ENCODE measurements around the gene TCEAL4.
"Not testable (repeated sequence)": the region's sequence is repeated elsewhere in the genome, so short reads cannot be mapped to it uniquely, and the experiment has no call there.

TCEAL4 gene

GRCh38 chrX:103556963-103557612 lies 28.2 kb upstream of the TCEAL4 start:
- H3K27ac ChIP-seq (ENCODE audit: low read depth, low read length) = no peak overlapping the region
- H3K9me3 ChIP-seq (ENCODE audit: insufficient read depth, low read depth, low read length) = no peaks in the 10 kb centered on the region
- WGBS = 38% methylated on average over 2 of the region's 2 CpGs
- H3K9ac ChIP-seq (ENCODE audit: low read depth, low read length) = no peak overlapping the region
- no peak overlapping the region for H3K4me3 ChIP-seq (ENCODE audit: low read length)
- H3K27me3 ChIP-seq (ENCODE audit: insufficient read depth, low read length) = no peaks in the 10 kb centered on the region
- no peaks in the 10 kb centered on the region for H3K36me3 ChIP-seq (ENCODE audit: insufficient read depth, low read length)
- H3K4me1 ChIP-seq (ENCODE audit: insufficient read depth, low read length) = no peaks in the 10 kb centered on the region

DNA sequence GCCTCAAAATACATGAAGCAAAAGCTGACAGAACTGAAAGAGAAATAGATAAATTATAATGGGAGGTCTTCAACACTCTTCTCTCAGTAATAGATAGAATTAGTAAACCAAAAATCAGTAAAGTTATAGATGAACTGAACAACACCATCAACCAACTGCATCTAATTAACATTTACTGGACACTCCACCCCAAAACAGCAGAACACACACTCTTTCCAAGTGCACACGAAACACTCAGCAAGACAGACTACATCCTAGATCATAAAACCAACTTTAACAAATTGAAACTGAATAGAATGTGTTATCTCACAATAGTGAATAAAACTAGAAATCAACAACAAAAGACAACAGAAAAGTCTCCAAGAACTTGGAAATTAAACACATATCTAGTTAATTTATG lies 25.1 kb upstream of the TCEAL4 start:
- H3K27ac ChIP-seq (ENCODE audit: low read depth, low read length) = no peak overlapping the region
- no peak overlapping the region for H3K4me3 ChIP-seq (ENCODE audit: low read length)
- no peaks in the 10 kb centered on the region for H3K36me3 ChIP-seq (ENCODE audit: insufficient read depth, low read length)
- 67% methylated on average over 1 of the region's 1 CpG for WGBS
- H3K27me3 ChIP-seq (ENCODE audit: insufficient read depth, low read length) = no peaks in the 10 kb centered on the region
- H3K9ac ChIP-seq (ENCODE audit: low read depth, low read length) = no peak overlapping the region
- no peaks in the 10 kb centered on the region for H3K9me3 ChIP-seq (ENCODE audit: insufficient read depth, low read depth, low read length)
- H3K4me1 ChIP-seq (ENCODE audit: insufficient read depth, low read length) = no peaks in the 10 kb centered on the region

- Histone ChIP-seq H3K27me3 (ENCODE audit: insufficient read depth, low read length) (no peaks in the 10 kb centered on the region), H3K4me3 (ENCODE audit: low read length) (no peak overlapping the region), H3K27ac (ENCODE audit: low read depth, low read length) (no peak overlapping the region), H3K4me1 (ENCODE audit: insufficient read depth, low read length) (no peaks in the 10 kb centered on the region), H3K9me3 (ENCODE audit: insufficient read depth, low read depth, low read length) (no peaks in the 10 kb centered on the region), H3K9ac (ENCODE audit: low read depth, low read length) (no peak overlapping the region), H3K36me3 (ENCODE audit: insufficient read depth, low read length) (no peaks in the 10 kb centered on the region)
- 76% methylated on average over 2 of the region's 2 CpGs for WGBS
Observed at GRCh38 chrX:103562801-103563200, 22.5 kb upstream of the TCEAL4 start.

DNA sequence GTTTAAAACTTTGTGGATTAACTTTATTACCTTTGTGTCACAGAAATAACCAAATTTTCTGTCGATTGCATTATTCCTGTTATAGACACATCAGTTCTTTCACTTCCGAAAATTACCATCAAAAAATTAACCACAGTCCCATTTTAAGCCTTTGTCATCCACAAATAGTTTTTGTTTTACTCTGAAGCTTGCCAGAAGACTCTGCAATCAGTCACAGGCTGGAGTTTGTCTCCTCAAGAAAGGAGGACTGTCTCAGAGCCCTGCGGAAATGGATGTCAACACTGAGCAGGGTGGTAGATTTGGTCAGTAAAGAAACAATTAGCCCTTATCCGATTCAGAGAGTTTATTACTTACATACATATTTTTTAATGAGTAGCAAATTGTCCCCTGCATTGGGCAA lies 20.1 kb upstream of the TCEAL4 start:
- no peaks in the 10 kb centered on the region for H3K36me3 ChIP-seq (ENCODE audit: insufficient read depth, low read length)
- no peaks in the 10 kb centered on the region for H3K27me3 ChIP-seq (ENCODE audit: insufficient read depth, low read length)
- H3K27ac ChIP-seq (ENCODE audit: low read depth, low read length) = no peak overlapping the region
- no peak overlapping the region for H3K4me3 ChIP-seq (ENCODE audit: low read length)
- 88% methylated on average over 3 of the region's 4 CpGs for WGBS
- no peak overlapping the region for H3K9ac ChIP-seq (ENCODE audit: low read depth, low read length)
- H3K9me3 ChIP-seq (ENCODE audit: insufficient read depth, low read depth, low read length) = no peaks in the 10 kb centered on the region
- H3K4me1 ChIP-seq (ENCODE audit: insufficient read depth, low read length) = no peaks in the 10 kb centered on the region

GRCh38 chrX:103565752-103566151 lies 19.6 kb upstream of the TCEAL4 start:
- H3K4me1 ChIP-seq (ENCODE audit: insufficient read depth, low read length) = no peaks in the 10 kb centered on the region
- no peak overlapping the region for H3K4me3 ChIP-seq (ENCODE audit: low read length)
- no peaks in the 10 kb centered on the region for H3K36me3 ChIP-seq (ENCODE audit: insufficient read depth, low read length)
- no peak overlapping the region for H3K9ac ChIP-seq (ENCODE audit: low read depth, low read length)
- WGBS = 71% methylated on average over 1 of the region's 1 CpG
- no peak overlapping the region for H3K27ac ChIP-seq (ENCODE audit: low read depth, low read length)
- no peaks in the 10 kb centered on the region for H3K27me3 ChIP-seq (ENCODE audit: insufficient read depth, low read length)
- no peaks in the 10 kb centered on the region for H3K9me3 ChIP-seq (ENCODE audit: insufficient read depth, low read depth, low read length)

GRCh38 chrX:103571121-103571520 lies 14.2 kb upstream of the TCEAL4 start:
- Histone ChIP-seq H3K4me3 (ENCODE audit: low read length) (no peak overlapping the region), H3K27ac (ENCODE audit: low read depth, low read length) (no peak overlapping the region), H3K9me3 (ENCODE audit: insufficient read depth, low read depth, low read length) (no peaks in the 10 kb centered on the region), H3K36me3 (ENCODE audit: insufficient read depth, low read length) (no peaks in the 10 kb centered on the region), H3K27me3 (ENCODE audit: insufficient read depth, low read length) (no peaks in the 10 kb centered on the region), H3K4me1 (ENCODE audit: insufficient read depth, low read length) (no peaks in the 10 kb centered on the region), H3K9ac (ENCODE audit: low read depth, low read length) (no peak overlapping the region)
- WGBS = 92% methylated on average over 6 of the region's 6 CpGs

DNA sequence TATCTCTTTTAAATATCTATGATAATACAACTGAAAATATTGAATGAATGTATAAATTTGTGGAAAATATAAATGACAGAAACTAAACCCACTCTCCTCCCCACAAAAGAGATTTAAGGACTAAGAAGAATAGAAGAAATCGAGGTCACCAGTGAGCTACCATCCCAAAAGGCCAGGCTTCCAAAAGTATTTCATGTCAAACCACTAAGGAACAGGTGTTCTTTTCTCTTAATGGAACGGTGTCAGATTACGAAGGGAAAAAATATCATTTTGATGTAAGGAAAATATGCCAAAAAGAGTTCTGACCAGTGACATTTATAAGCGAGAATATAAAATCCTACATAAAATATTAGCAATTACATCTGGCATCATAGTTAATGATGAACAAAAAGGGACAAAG lies 13.6 kb upstream of the TCEAL4 start:
- Histone ChIP-seq H3K36me3 (ENCODE audit: insufficient read depth, low read length) (no peaks in the 10 kb centered on the region), H3K9ac (ENCODE audit: low read depth, low read length) (no peak overlapping the region), H3K27me3 (ENCODE audit: insufficient read depth, low read length) (no peaks in the 10 kb centered on the region), H3K4me1 (ENCODE audit: insufficient read depth, low read length) (no peaks in the 10 kb centered on the region), H3K9me3 (ENCODE audit: insufficient read depth, low read depth, low read length) (no peaks in the 10 kb centered on the region), H3K4me3 (ENCODE audit: low read length) (no peak overlapping the region), H3K27ac (ENCODE audit: low read depth, low read length) (no peak overlapping the region)
- 100% methylated on average over 2 of the region's 4 CpGs for WGBS

GRCh38 chrX:103573202-103573601 lies 12.1 kb upstream of the TCEAL4 start:
- Histone ChIP-seq H3K36me3 (ENCODE audit: insufficient read depth, low read length) (no peaks in the 10 kb centered on the region), H3K9ac (ENCODE audit: low read depth, low read length) (no peak overlapping the region)
- 92% methylated on average over 1 of the region's 1 CpG for WGBS

GRCh38 chrX:103584596-103584995 lies 719 bp upstream of the TCEAL4 start:
- Histone ChIP-seq H3K4me3 (ENCODE audit: low read length) (peak overlapping the region; percentile 94), H3K9ac (ENCODE audit: low read depth, low read length) (no peak overlapping the region), H3K36me3 (ENCODE audit: insufficient read depth, low read length) (peaks cover 12% of the 10 kb centered on the region), H3K27me3 (ENCODE audit: insufficient read depth, low read length) (peaks cover 4% of the 10 kb centered on the region; the same call in 1 of the 2 replicates), H3K4me1 (ENCODE audit: insufficient read depth, low read length) (no peaks in the 10 kb centered on the region), H3K27ac (ENCODE audit: low read depth, low read length) (no peak overlapping the region), H3K9me3 (ENCODE audit: insufficient read depth, low read depth, low read length) (no peaks in the 10 kb centered on the region)
- 51% methylated on average over 3 of the region's 3 CpGs for WGBS

More at GRCh38 chrX:103573202-103573601, 12.1 kb upstream of the TCEAL4 start:
- H3K9me3 ChIP-seq (ENCODE audit: insufficient read depth, low read depth, low read length) = no peaks in the 10 kb centered on the region
- H3K27me3 ChIP-seq (ENCODE audit: insufficient read depth, low read length) = no peaks in the 10 kb centered on the region
- no peak overlapping the region for H3K4me3 ChIP-seq (ENCODE audit: low read length)
- no peaks in the 10 kb centered on the region for H3K4me1 ChIP-seq (ENCODE audit: insufficient read depth, low read length)
- H3K27ac ChIP-seq (ENCODE audit: low read depth, low read length) = no peak overlapping the region

GRCh38 chrX:103586314-103586646 lies 965 bp downstream of the TCEAL4 start:
- Histone ChIP-seq H3K36me3 (ENCODE audit: insufficient read depth, low read length) (peaks cover 12% of the 10 kb centered on the region), H3K9ac (ENCODE audit: low read depth, low read length) (peak overlapping the region; percentile 82), H3K4me1 (ENCODE audit: insufficient read depth, low read length) (no peaks in the 10 kb centered on the region), H3K4me3 (ENCODE audit: low read length) (peak overlapping the region; percentile 94), H3K9me3 (ENCODE audit: insufficient read depth, low read depth, low read length) (no peaks in the 10 kb centered on the region), H3K27me3 (ENCODE audit: insufficient read depth, low read length) (peaks cover 2% of the 10 kb centered on the region; the same call in 1 of the 2 replicates), H3K27ac (ENCODE audit: low read depth, low read length) (no peak overlapping the region)
- 21% methylated on average over 3 of the region's 5 CpGs for WGBS

DNA sequence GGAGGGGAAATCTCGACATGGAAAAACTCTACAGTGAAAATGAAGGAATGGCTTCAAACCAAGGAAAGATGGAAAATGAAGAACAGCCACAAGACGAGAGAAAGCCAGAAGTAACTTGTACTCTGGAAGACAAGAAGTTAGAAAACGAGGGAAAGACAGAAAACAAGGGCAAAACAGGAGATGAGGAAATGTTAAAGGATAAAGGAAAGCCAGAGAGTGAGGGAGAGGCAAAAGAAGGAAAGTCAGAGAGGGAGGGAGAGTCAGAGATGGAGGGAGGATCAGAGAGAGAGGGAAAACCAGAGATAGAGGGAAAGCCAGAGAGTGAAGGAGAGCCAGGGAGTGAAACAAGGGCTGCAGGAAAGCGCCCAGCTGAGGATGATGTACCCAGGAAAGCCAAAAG lies 1.3 kb downstream of the TCEAL4 start:
- H3K9ac ChIP-seq (ENCODE audit: low read depth, low read length) = peak overlapping the region; percentile 82; the same call in 1 of the 2 replicates
- 79% methylated on average over 4 of the region's 4 CpGs for WGBS

DNA sequence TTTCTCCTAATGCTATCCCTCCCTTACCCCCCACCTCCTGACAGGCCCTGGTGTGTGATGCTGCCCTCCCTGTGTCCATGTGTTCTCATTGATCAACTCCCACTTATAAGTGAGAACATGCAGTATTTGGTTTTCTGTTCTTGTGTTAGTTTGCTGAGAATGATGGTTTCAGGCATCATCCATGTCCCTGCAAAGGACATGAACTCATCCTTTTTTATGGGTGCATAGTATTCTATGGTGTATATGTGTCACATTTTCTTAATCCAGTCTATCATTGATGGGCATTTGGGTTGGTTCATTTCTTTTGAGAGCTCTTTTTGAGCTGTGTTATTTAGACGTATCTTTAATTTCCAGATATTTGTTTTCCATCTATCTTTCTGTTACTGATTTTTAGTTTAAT lies 7.0 kb downstream of the TCEAL4 start:
- H3K27me3 ChIP-seq (ENCODE audit: insufficient read depth, low read length); H3K36me3 ChIP-seq (ENCODE audit: insufficient read depth, low read length); H3K9ac ChIP-seq (ENCODE audit: low read depth, low read length); H3K4me3 ChIP-seq (ENCODE audit: low read length); H3K4me1 ChIP-seq (ENCODE audit: insufficient read depth, low read length); H3K27ac ChIP-seq (ENCODE audit: low read depth, low read length); H3K9me3 ChIP-seq (ENCODE audit: insufficient read depth, low read depth, low read length): not testable (repeated sequence)
- WGBS = no CpG with 5 or more reads among the region's 1 CpG

More for the DNA sequence above, 1.3 kb downstream of the TCEAL4 start:
- no peaks in the 10 kb centered on the region for H3K4me1 ChIP-seq (ENCODE audit: insufficient read depth, low read length)
- no peaks in the 10 kb centered on the region for H3K27me3 ChIP-seq (ENCODE audit: insufficient read depth, low read length)
- H3K36me3 ChIP-seq (ENCODE audit: insufficient read depth, low read length) = peaks cover 12% of the 10 kb centered on the region
- no peak overlapping the region for H3K27ac ChIP-seq (ENCODE audit: low read depth, low read length)
- peak overlapping the region; percentile 94; the same call in 1 of the 2 replicates for H3K4me3 ChIP-seq (ENCODE audit: low read length)
- H3K9me3 ChIP-seq (ENCODE audit: insufficient read depth, low read depth, low read length) = no peaks in the 10 kb centered on the region

Data from HUES64 (cell line).